Lung (tissue), 12 donors: ENCODE measurements around the gene CELF6. TPM values are rescaled to one million over a fixed set of nuclear protein-coding genes. Genes with fewer than 3 reads are reported as not detected.
A peak's percentile ranks its signal among the peaks of the same experiment; 100 is the strongest.

Experiments
- ATAC-seq: fragments of 200-7000 bp; cut with Tn5 transposase; one replicate; pipeline ENCODE4 v1.9.1; 2020; ENCODE audit warnings: moderate number of reproducible peaks; ENCODE audit not compliant: insufficient read depth, low FRiP score
- DNase-seq, 3 donors: peaks; one replicate each; pipeline ENCODE4 v3.0.0-alpha.2; 2013 to 2017
- H3K27ac ChIP-seq, 2 donors: one replicate each; pipeline ENCODE4 v1.5.1; 2013; ENCODE audit warnings: mild to moderate bottlenecking in 2 of 2, moderate library complexity in 2 of 2, control low read depth in 1 of 2, inconsistent platforms in 1 of 2, low read depth in 1 of 2, low read length in 1 of 2
- H3K27me3 ChIP-seq, 3 donors: one replicate each; pipeline ENCODE4 v1.5.1; 2013; ENCODE audit warnings: low read length in 2 of 3; ENCODE audit not compliant: control insufficient read depth in 3 of 3, insufficient read depth in 3 of 3
- H3K36me3 ChIP-seq, 4 donors: one replicate each; pipeline ENCODE4 v1.5.1; 2013; ENCODE audit warnings: low read length in 4 of 4, mild to moderate bottlenecking in 1 of 4, moderate library complexity in 1 of 4; ENCODE audit not compliant: control insufficient read depth in 4 of 4, insufficient read depth in 4 of 4
- H3K4me1 ChIP-seq, 5 donors: one replicate each; pipeline ENCODE4 v1.5.1; 2013; ENCODE audit warnings: low read length in 5 of 5, mild to moderate bottlenecking in 2 of 5, moderate library complexity in 1 of 5; ENCODE audit not compliant: control insufficient read depth in 5 of 5, insufficient read depth in 5 of 5
- H3K4me3 ChIP-seq: one replicate; pipeline ENCODE4 v1.5.1; 2013; ENCODE audit warnings: mild to moderate bottlenecking, control low read depth, moderate library complexity
- H3K9ac ChIP-seq, 2 donors: one replicate each; pipeline ENCODE4 v1.5.1; 2013; ENCODE audit warnings: low read length in 2 of 2, control low read depth in 1 of 2; ENCODE audit not compliant: insufficient read depth in 1 of 2
- H3K9me3 ChIP-seq, 4 donors: one replicate each; pipeline ENCODE4 v1.5.1; 2013; ENCODE audit warnings: low read length in 3 of 4, mild to moderate bottlenecking in 1 of 4, moderate library complexity in 1 of 4; ENCODE audit not compliant: control insufficient read depth in 4 of 4, insufficient read depth in 3 of 4
- WGBS, 2 donors: extraction: QIAGEN DNeasy Blood & Tissue Kit; methylation state at CpG; one replicate each; pipeline ENCODE4 v1.1.7; 2013; 5-methylcytosine and 5-hydroxymethylcytosine counted together
- polyA plus RNA-seq, 2 donors: library from polyadenylated mRNA; stranded (reverse); fragments of 200-250 nt; gene quantifications; one replicate each; pipeline ENCODE4 v1.2.1, GENCODE V29; 2013
- total RNA-seq, 2 donors: library from RNA; depleted of rRNA in 1 of 2; stranded (reverse); fragments of >200 nt in 1 of 2; gene quantifications; one replicate each; pipeline ENCODE4 v1.2.1, GENCODE V29; 2014 to 2021
- TF ChIP-seq, protein P1 (sequence below): IDR thresholded peaks from 2 replicates; pipeline ENCODE4 v1.5.1; 2012; ENCODE audit warnings: mild to moderate bottlenecking; ENCODE audit errors: control extremely low read depth, extremely low read depth
- donor health status: control.
- donor health status: control.
- donor health status: Bipolar disorder and iron deficiency.
- donor health status: healthy.
- donor health status: DM: yes; HTN: yes; CAD: no.

The CELF6 gene
- total and polyA plus RNA-seq, 4 donors: 2.1 to 6.4 (median 3.4) TPM

DNA sequence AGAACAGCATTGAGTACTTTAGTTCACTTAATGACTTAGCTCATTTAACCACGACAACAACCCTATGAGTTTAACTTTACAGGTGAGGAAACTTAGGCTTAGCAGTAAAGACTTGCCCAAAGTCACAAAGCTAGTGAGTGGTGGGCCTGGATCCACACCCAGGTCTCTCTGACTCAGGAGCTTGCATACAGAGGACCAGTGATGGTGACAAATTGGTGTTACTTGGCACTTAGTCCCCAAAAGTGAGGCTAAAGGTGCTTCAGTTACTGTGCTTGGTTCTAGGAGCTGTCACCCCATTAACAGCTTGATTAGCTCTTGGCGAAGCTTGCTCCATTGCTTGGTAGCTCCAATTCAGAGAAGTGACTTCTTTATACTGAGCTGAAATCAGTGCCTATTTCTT lies 6.1 kb downstream of the CELF6 start:
- no peak overlapping the region for H3K9ac ChIP-seq
- no peaks in the 10 kb centered on the region for H3K27me3 ChIP-seq
- H3K27ac ChIP-seq: no peak overlapping the region
- WGBS, 2 donors: 96 to 97% methylated on average over 2 of the region's 2 CpGs
- TF ChIP-seq, protein P1, sequence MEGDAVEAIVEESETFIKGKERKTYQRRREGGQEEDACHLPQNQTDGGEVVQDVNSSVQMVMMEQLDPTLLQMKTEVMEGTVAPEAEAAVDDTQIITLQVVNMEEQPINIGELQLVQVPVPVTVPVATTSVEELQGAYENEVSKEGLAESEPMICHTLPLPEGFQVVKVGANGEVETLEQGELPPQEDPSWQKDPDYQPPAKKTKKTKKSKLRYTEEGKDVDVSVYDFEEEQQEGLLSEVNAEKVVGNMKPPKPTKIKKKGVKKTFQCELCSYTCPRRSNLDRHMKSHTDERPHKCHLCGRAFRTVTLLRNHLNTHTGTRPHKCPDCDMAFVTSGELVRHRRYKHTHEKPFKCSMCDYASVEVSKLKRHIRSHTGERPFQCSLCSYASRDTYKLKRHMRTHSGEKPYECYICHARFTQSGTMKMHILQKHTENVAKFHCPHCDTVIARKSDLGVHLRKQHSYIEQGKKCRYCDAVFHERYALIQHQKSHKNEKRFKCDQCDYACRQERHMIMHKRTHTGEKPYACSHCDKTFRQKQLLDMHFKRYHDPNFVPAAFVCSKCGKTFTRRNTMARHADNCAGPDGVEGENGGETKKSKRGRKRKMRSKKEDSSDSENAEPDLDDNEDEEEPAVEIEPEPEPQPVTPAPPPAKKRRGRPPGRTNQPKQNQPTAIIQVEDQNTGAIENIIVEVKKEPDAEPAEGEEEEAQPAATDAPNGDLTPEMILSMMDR: no peak
- H3K36me3 ChIP-seq: peaks cover 0 to 2% (median 0%) of the 10 kb centered on the region in 4 donors
- ATAC-seq (no peak), DNase-seq (no peak)
- H3K9me3 ChIP-seq: no peaks in the 10 kb centered on the region
- H3K4me1 ChIP-seq: no peaks in the 10 kb centered on the region
- H3K4me3 ChIP-seq: no peak overlapping the region

DNA sequence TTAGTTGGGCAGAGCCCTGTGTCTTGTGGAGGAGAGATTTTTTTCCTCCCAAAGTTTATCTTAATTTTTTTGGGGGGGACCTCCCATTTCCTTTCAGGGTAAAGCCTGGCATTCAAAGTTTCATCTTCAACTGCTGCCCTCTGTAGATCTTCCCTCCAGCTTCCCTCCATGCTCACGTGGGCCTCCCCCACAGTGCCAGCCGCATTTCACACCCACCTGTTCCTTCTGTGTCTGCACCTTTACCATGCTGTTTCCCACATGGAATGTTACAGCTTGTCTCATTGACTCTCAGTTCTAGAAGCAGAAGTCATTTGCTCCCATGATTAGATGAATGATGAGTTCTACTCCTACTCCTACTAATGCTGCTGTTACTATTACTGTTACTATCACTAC lies 6.5 kb downstream of the CELF6 start:
- Histone ChIP-seq H3K4me3 (no peak overlapping the region), H3K27ac (no peak overlapping the region), H3K27me3 (no peaks in the 10 kb centered on the region), H3K36me3 (peaks cover 0 to 2% (median 0%) of the 10 kb centered on the region in 4 donors), H3K9ac (no peak overlapping the region), H3K9me3 (no peaks in the 10 kb centered on the region), H3K4me1 (no peaks in the 10 kb centered on the region)
- ATAC-seq (no peak), DNase-seq (no peak)
- TF ChIP-seq, protein P1: no peak
- WGBS, 2 donors: 88 to 90% methylated on average over 2 of the region's 2 CpGs

DNA sequence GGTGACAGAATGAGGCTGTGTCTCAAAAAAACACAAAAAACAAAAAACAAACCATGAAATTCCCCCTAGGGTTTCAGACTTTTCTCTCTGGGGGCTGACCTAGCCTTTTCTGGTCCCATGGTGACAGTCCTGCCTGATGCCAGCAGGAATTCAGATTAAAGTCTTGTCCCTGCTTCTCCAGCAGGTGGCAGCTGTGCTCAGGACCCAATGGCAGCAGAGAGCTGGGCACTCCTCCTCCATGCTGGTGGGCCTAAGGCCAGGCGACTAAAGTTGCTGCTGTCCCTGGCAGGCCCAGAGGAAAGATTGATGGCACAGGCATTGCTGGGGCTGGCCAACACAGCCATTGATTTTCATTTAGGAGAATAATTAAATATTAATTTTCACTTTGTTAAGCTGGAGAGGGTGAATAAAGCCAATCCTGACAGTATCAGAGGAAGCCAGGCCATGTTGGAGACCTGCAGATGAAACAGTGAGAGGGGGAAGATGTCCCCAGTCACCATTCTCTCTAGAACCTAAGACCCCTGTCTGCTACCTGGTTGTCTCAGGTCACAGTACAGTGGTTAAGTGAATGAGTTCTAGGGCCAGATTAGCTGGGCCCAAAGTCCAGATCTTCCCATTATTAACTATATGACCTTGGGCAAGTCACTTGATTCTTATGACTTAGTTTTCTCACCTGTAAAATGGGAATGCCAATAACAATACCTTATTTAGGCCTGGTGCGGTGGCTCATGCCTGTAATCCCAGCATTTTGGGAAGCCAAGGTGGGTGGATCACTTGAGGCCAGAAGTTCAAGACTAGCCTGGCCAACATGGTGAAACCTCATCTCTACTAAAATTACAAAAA lies 7.1 kb downstream of the CELF6 start:
- Histone ChIP-seq H3K9ac (no peak overlapping the region), H3K27ac (no peak overlapping the region), H3K27me3 (no peaks in the 10 kb centered on the region), H3K36me3 (peaks cover 0 to 2% (median 0%) of the 10 kb centered on the region in 4 donors), H3K9me3 (peaks cover 0 to under 1% (median 0%) of the 10 kb centered on the region in 4 donors), H3K4me1 (no peaks in the 10 kb centered on the region), H3K4me3 (no peak overlapping the region)
- ATAC-seq (peak; percentile 77), DNase-seq (peak; percentile 71 to 79 (median 72))
- TF ChIP-seq, protein P1: peak; percentile 55
- 50 to 56% methylated on average over 2 of the region's 2 CpGs for WGBS, 2 donors
